ENCODE data around the gene VPS35L.

The VPS35L gene

DNA sequence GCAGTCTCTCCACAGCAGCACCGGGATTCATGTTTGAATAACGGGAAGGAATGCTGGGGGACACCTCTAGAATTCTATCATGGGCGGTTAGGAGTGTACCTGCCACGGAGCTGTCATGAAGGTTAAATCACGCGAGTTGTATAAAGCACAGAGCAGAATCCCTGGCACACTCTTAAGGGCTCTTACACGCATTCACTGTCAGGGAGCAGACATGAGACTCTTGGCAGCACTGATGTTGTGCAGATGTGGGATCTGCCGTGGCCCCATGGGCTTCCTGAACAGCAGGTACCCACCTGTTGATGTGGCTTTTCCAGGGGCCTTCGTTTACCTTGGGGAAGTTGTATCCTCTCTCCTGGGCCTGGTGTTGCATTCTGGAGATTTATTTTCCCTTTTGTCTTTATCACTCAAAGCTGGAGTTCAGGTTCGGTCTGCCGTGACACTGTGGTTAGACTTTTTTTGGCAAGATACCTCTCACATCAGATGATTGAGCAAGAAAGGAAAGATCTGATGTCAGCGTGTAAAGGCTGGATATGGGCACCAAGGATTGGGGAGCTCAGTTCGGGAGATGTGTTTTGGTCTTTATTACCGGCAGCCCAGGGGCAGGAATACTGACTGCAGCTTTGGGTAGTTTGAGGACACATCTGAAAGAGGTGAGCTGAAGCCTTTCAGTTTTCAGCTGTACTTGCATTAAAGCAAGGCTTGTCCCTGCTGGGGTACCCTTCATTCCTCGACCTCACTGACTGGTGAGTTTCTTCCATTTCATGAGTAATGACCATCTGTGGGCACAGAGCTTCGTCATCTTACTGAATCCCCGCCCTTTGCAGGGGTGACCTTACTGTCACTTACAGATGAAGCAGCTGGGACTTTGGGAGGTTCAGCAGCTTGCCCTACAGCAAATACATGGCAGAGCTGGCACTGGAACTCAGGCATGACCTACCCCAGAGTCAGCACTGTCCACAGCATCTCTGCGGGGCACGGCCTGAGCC lies 143.3 kb downstream of the VPS35L start:
- DNase-seq = no peak

DNA sequence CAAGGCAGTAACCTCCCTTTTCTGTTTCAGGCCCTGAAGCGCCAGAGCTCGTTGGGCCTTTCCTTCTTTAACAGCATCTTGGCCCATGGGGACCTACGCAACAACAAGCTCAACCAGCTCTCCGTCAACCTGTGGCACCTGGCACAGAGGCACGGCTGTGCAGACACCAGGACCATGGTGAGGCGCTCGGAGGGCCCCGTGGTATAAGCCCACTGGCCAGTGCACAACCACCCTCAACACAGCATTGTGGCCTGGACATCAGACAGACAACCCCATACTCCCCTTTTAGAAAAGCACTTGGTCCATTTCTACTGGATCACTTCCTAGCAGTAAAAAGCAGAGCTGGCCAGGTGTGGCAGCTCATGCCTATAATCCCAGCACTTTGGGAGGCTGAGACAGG lies 144.0 kb downstream of the VPS35L start:
- DNase-seq = no peak

DNA sequence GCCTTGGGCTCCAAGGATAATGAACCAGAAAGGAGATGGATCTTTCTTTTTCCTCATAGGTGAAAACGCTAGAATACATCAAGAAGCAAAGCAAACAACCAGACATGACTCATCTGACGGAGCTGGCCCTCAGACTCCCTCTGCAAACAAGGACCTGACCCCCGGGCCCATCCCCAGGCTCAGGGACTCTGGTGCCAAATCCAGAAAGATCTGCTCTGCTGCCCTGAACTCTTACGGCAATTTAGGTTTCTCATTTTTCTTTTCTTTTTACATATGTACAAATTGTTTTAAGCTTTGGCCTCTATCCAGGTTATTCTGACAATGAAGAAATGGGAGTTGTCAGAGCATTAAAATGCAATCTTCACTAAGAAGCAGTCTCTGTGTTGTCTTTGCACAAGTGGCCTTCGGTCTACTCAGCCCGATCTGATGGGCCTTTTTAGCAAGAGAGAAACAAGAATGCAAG lies 144.8 kb downstream of the VPS35L start:
- DNase-seq = no peak

- DNase-seq = no peak
These were observed 145.6 kb downstream of the VPS35L start for GRCh38 chr16:19701091-19701490.

DNA sequence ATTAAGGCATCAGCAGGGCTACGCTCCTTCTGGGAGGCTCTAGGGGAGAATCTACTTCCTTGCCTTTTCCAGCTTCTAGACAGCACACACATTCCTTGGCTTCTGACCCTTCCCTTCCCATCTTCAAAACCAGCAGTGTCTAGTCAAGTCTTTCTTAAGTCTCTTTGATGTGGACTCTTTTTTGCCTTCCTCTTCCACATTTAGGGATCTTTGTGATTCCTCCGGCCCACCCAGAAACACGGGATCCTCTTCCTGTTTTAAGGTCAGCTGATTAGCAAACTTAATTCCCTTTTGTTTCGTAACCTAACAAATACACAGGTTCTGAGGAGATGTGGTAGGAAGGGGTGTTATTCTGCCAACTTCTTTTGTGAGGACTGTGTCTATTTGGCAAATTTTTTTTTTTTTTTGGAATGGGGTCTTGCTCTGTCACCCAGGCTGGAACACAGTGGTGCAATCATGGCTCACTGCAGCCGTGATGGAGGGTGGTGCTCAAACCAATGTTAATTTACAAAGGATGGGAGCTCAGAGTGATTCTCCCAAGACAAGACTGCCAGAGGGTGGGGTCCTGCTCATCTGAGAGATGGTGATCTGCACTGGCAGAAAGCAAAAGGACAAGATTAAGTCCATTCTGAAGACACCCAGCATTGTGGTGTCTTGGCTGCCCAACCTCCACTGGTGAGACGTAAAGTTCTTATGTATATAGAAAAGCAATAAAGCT lies 147.8 kb downstream of the VPS35L start:
- DNase-seq = no peak

DNA sequence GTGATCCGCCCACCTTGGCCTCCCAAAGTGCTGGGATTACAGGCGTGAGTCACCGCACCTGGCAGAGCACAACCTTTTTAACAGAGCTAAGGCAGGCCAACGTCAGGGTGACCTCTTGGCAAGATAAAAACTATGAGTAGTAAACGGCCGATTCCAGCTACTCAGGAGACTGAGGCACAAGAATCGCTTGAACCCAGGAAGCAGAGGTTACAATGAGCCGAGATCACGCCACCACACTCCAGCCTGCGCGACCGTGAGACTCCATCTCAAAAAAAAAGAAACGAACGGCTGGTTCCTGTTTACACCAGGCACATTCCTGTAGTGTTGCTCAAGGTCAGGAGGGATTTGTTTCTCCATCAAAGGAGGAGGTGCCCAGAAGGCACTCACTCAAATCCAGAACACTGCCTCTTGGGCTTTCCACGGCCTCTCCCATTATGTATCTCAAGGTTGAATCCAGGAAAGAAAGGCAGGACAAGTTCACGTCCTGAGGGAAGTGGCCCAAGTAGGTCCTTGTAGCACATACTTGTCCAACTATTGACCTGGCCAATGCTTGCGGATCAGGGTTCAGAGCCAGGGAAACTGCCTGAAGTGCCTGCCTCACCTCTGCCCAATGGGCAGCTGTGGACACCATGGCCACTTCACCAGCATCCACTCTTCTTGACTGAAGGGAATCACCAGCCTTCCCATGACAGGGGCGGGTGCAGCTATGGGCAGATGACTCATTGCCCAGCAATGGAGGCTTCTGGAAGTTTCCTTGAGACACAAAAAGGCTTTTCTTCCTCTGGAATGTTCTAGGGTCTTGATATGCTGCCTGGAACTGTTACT lies 149.0 kb downstream of the VPS35L start:
- DNase-seq = no peak

GRCh38 chr16:19705146-19705501 lies 149.6 kb downstream of the VPS35L start:
- no peak for DNase-seq

GRCh38 chr16:19705843-19706242 lies 150.3 kb downstream of the VPS35L start:
- DNase-seq = no peak

DNA sequence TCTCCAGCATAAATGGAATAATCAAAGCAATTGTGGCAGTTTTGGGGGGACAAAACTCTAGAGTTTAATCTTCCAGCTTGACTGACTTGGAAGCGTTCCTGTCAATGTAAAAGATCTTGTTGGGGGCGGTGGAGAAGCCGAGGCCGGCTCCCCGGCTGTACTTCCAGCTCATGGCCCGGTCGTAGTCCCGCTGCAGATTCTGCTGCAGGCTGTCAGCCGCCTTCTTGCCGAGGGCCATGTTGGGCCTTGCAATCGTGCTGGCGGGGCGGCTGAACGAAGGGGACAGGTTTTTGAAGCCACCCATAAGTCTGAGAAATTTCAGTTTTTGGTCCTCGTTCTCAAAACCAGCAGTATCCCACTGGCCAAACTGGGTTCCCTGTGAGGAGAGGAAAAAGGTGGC lies 151.3 kb downstream of the VPS35L start:
- DNase-seq = no peak

DNA sequence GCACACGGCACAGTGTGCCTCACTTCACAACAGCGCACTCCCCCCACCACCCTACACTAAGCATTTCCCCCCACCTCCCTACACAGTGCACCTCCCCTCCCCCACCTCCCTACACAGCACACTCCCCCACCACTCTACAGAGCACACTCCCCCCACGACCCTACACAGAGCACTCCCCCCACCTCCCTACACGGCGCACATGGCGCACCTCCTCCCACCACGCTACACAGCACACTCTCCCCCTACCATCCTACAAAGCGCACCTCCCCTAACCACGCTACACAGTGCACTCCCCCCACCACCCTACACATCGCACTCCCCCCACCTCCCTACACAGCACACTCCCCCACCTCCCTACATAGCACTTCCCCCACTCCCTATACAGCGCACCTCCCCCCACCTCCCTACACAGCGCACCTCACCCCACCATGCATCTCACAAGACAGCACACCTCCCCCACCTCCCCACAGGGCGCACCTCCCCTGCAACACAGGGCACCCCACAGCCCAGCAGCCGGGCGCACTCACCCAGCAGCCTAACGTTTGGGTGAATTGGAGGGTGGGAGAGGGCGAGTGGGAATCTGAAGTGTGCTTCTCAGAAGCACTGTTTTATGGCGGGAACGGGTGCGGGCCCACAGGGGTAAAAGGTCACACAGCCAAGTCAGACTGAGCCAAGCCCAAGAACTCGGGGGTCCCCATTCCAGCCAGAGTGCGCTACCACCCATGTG lies 152.2 kb downstream of the VPS35L start:
- no peak for DNase-seq

DNA sequence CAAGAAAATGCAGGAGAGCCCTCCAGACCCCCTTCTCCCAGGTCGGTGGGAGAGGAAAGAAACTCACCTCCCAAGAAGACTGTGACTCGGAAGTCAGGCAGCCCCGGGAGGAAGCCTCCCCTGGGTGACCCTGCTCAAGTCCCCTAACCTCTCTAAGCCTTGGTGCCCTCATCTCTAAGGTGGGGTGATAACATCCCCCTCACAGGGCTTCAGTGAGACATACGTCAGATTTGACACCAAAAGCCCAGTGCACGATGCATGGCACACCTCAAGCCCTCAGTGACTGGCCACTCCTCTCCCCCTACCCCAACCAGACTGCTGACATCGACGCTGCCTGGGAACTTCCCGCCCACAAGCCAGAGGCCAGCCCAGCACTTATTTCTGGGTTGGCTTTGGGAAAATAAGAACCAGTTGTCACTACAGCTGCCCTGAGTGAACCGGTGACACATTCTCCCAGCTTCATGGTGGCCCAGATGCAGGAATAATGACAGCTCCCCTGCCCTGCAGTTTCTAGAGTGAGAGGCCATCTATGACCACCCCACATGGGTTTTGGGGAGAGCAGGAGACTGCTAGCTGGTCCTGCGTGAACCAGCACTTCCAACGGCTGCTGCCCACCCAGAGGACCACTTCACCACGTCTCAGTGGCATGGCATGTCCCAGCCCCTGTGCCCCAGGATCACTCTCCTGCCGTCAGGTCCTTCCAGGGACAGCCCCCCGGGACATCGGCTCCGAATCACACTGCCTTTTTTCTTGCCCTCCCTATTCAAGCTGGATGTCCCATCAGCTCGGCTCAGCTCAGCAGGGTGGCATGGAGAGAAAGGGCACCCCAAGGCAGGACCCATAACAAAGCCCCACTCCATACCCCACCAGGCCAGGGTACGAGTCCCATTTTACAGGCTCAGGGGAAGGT lies 153.0 kb downstream of the VPS35L start:
- DNase-seq = no peak

- no peak for DNase-seq
These were observed 154.1 kb downstream of the VPS35L start for GRCh38 chr16:19709381-19710136.

DNA sequence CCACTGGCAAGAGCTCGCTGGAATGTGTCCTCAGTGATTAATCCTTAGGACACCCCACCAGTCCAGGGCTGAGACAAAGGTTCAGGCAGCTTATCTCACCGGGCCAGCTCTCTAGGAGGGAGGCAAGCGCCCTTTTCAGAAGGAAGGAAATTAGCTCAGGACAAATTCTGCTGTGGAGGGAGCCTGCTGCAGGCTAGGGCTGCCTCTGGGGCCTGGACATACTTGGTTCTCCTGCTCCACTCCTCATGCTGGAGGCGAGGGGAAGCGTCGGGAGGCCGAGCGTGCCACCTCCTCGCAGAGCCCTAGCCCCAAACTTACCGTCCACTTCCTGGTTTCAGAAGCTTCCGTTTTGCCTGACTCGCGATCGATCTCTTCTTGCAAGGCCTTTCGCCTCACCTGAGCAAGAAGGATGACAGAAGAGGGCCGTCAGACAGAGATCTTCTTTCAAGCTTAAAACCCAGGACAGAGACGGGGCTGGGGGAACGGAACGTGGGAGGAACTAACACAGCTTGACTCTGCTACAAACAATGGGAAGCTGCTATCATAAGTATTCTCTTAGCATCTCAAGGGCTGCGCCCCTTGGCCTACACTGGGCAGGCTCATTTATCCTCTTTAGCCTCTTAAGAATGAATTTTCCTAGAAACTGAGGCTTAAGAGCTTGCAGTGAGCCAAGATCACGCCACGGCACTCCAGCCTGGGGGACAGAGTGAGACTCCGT lies 154.8 kb downstream of the VPS35L start:
- DNase-seq = no peak

GRCh38 chr16:19710991-19711545 lies 155.6 kb downstream of the VPS35L start:
- no peak for DNase-seq

DNA sequence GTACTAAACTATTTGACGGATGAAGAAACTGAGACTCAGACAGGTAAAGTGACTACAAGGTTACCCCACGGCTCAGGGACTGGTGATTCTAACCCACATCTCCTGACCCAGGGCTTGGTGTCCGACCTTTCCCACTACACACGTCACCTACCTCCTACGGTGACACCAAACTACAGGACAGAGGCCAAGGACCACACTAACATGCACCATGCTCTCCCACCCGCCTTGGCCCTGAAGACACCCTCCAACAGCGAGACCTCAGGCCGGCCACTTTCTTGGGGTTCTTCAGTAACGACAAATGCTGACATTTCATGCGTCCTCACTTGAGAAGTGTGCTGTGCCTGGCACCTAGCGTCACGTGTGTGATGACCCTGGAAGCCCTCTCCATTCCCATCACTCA lies 156.1 kb downstream of the VPS35L start:
- DNase-seq = no peak

- DNase-seq = no peak
These were observed 157.0 kb downstream of the VPS35L start for GRCh38 chr16:19712418-19713058.

DNA sequence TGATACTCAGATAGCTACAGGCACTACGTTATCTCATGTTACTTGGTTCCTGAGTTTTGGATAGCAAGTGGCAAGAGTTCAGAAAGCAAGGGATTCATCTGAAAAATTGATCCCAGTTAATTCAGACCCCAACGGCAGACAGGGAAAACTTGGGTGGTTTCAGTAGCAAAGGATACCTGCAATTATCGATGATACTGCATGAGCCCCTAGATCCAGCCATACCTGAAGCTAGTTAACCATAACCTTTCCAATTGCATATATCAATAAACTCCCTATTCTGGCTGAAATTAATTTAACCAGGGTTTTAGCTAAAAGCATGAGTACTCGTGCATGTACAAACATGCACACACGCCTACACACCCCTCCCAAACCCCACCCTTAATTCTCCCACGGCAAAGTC lies 158.2 kb downstream of the VPS35L start:
- no peak for DNase-seq

- no peak for DNase-seq
These were observed 160.1 kb downstream of the VPS35L start for GRCh38 chr16:19715566-19715965.

GRCh38 chr16:19716183-19716582 lies 160.7 kb downstream of the VPS35L start:
- DNase-seq = no peak
